IMR-90 (cell line): ENCODE measurements around the gene RPS6KL1. TPM values are rescaled to one million over a fixed set of nuclear protein-coding genes. Genes with fewer than 3 reads are reported as not detected.
A peak's percentile ranks its signal among the peaks of the same experiment; 100 is the strongest.

Experiments used
- ATAC-seq: fragments of 200-7000 bp; cut with Tn5 transposase; 2 replicates; pipeline ENCODE4 v1.9.1; 2020; ENCODE audit warnings: low read depth, mild to moderate bottlenecking, moderate library complexity
- BruUV-seq: library from RNA; stranded (reverse); fragments of 400-500 nt; replicated peaks from 2 replicates; lab custom pipeline; 2021; lab: Mats Ljungman, UMichigan
- CTCF ChIA-PET: fragments of 300-600 bp; formaldehyde crosslinking; extraction: SDS; loops from one replicate; lab custom pipeline; 2021; ENCODE audit warnings: antibody characterized with exemption; lab: Yijun Ruan, JAX
- POLR2A ChIA-PET: fragments of 300-600 bp; sonication (Branson Sonifier 250); formaldehyde crosslinking; loops from one replicate; lab custom pipeline; 2022; ENCODE audit warnings: antibody characterized with exemption; ENCODE audit not compliant: unreplicated experiment; lab: Charles Lee
- DNase-seq: peaks from one replicate; pipeline ENCODE4 v3.0.0; 2013
- H2AFZ ChIP-seq: replicated peaks from 2 replicates; pipeline ENCODE3; 2013; ENCODE audit warnings: low read length, mild to moderate bottlenecking; ENCODE audit not compliant: poor library complexity
- H2AK5ac ChIP-seq: 2 replicates; pipeline ENCODE4 v1.6.1; 2013; ENCODE audit warnings: low read depth, low read length, inconsistent platforms
- H2AK9ac ChIP-seq: replicated peaks from 2 replicates; pipeline ENCODE3; 2013; ENCODE audit warnings: mild to moderate bottlenecking, low read depth, low read length, moderate library complexity; ENCODE audit not compliant: poor library complexity
- H2BK120ac ChIP-seq: 2 replicates; pipeline ENCODE4 v1.6.1; 2013; ENCODE audit warnings: low read depth, low read length, inconsistent platforms
- H2BK15ac ChIP-seq: 3 replicates; pipeline ENCODE4 v1.6.1; 2013; ENCODE audit warnings: low read depth, low read length, inconsistent platforms
- H2BK20ac ChIP-seq: 2 replicates; pipeline ENCODE4 v1.6.1; 2013; ENCODE audit warnings: low read depth, mild to moderate bottlenecking, inconsistent platforms, low read length, moderate library complexity
- H2BK5ac ChIP-seq: 2 replicates; pipeline ENCODE4 v1.6.1; 2013; ENCODE audit warnings: mild to moderate bottlenecking, low read depth, low read length, inconsistent platforms; ENCODE audit not compliant: poor library complexity, severe bottlenecking
- H3K14ac ChIP-seq: replicated peaks from 2 replicates; pipeline ENCODE4 v1.6.1; 2013; ENCODE audit warnings: low read depth, low read length, inconsistent platforms
- H3K18ac ChIP-seq: 2 replicates; pipeline ENCODE4 v1.6.1; 2013; ENCODE audit warnings: low read depth, low read length, control low read depth
- H3K23ac ChIP-seq: 2 replicates; pipeline ENCODE4 v1.6.1; 2013; ENCODE audit warnings: low read depth, low read length, inconsistent platforms
- H3K27ac ChIP-seq: 2 replicates; pipeline ENCODE4 v1.5.1; 2013; ENCODE audit warnings: mild to moderate bottlenecking, control low read depth, low read length; ENCODE audit not compliant: insufficient read depth
- H3K27me3 ChIP-seq: 2 replicates; pipeline ENCODE4 v1.6.1; 2013; ENCODE audit warnings: low read length; ENCODE audit not compliant: control insufficient read depth, insufficient read depth
- H3K36me3 ChIP-seq: 2 replicates; pipeline ENCODE4 v1.6.1; 2013; ENCODE audit warnings: low read length, mixed read lengths; ENCODE audit not compliant: control insufficient read depth, insufficient read depth
- H3K4ac ChIP-seq: 2 replicates; pipeline ENCODE4 v1.6.1; 2013; ENCODE audit warnings: low read depth, low read length, inconsistent platforms
- H3K4me1 ChIP-seq: 2 replicates; pipeline ENCODE4 v1.6.1; 2013; ENCODE audit warnings: low read length, mixed read lengths; ENCODE audit not compliant: control insufficient read depth, insufficient read depth
- H3K4me2 ChIP-seq: 2 replicates; pipeline ENCODE4 v1.6.1; 2013; ENCODE audit warnings: low read depth, mild to moderate bottlenecking, control low read depth, low read length, moderate library complexity
- H3K4me3 ChIP-seq: 2 replicates; pipeline ENCODE4 v1.5.1; 2013; ENCODE audit warnings: low read depth, mild to moderate bottlenecking, control low read depth, low read length, moderate library complexity; ENCODE audit not compliant: insufficient read depth
- H3K56ac ChIP-seq: 2 replicates; pipeline ENCODE4 v1.6.1; 2013; ENCODE audit warnings: low read length, inconsistent platforms; ENCODE audit not compliant: insufficient read depth; ENCODE audit errors: extremely low read depth
- H3K79me1 ChIP-seq, 2 experiments: 2 replicates each; pipeline ENCODE4 v1.6.1; 2013; ENCODE audit warnings: low read length in 2 of 2, inconsistent platforms in 1 of 2, low read depth in 1 of 2
- H3K9ac ChIP-seq: 2 replicates; pipeline ENCODE4 v1.6.1; 2013; ENCODE audit warnings: low read depth, low read length, control low read depth
- H3K9me1 ChIP-seq: 2 replicates; pipeline ENCODE4 v1.6.1; 2013; ENCODE audit warnings: low read length, inconsistent platforms; ENCODE audit not compliant: insufficient read depth
- H3K9me3 ChIP-seq: 2 replicates; pipeline ENCODE4 v1.6.1; 2013; ENCODE audit warnings: low read length; ENCODE audit not compliant: control insufficient read depth, insufficient read depth
- H4K20me1 ChIP-seq: 2 replicates; pipeline ENCODE4 v1.6.1; 2013; ENCODE audit warnings: low read length, inconsistent platforms; ENCODE audit not compliant: insufficient read depth
- H4K5ac ChIP-seq: 2 replicates; pipeline ENCODE4 v1.6.1; 2013; ENCODE audit warnings: mild to moderate bottlenecking, low read depth, low read length, control low read depth
- H4K8ac ChIP-seq, 2 experiments: 2 replicates each; pipeline ENCODE4 v1.6.1; 2013; ENCODE audit warnings: low read depth in 2 of 2, low read length in 2 of 2, control low read depth in 1 of 2, inconsistent platforms in 1 of 2
- H4K91ac ChIP-seq: 2 replicates; pipeline ENCODE4 v1.6.1; 2013; ENCODE audit warnings: low read depth, low read length, inconsistent platforms; ENCODE audit not compliant: insufficient read depth
- BHLHE40 ChIP-seq: fragments of 150-350 bp; IDR thresholded peaks from 2 replicates; pipeline ENCODE4 v1.6.1; 2016; ENCODE audit warnings: mild to moderate bottlenecking, low read depth, low read length
- CEBPB ChIP-seq: IDR thresholded peaks from 2 replicates; pipeline ENCODE4 v1.6.1; 2012; ENCODE audit warnings: low read depth, low read length, improper control_type of control experiment
- CHD1 ChIP-seq: IDR thresholded peaks from 2 replicates; pipeline ENCODE4 v1.6.1; 2012; ENCODE audit warnings: low read depth, low read length, improper control_type of control experiment
- CTCF ChIP-seq: conservative IDR thresholded peaks from 2 replicates; pipeline ENCODE4 v1.5.1; 2012; ENCODE audit warnings: mild to moderate bottlenecking, low read depth, low read length, improper control_type of control experiment
- MAFK ChIP-seq: IDR thresholded peaks from 2 replicates; pipeline ENCODE4 v1.6.1; 2012; ENCODE audit warnings: low read depth, low read length, improper control_type of control experiment
- MAZ ChIP-seq: IDR thresholded peaks from 2 replicates; pipeline ENCODE4 v1.6.1; 2012; ENCODE audit warnings: low read depth, mild to moderate bottlenecking, low read length, improper control_type of control experiment, moderate library complexity, borderline replicate concordance
- MXI1 ChIP-seq: IDR thresholded peaks from 2 replicates; pipeline ENCODE4 v1.6.1; 2012; ENCODE audit warnings: low read depth, mild to moderate bottlenecking, low read length, moderate library complexity, borderline replicate concordance
- NFE2L2 ChIP-seq: fragments of 150-350 bp; IDR thresholded peaks from 2 replicates; pipeline ENCODE4 v1.6.1; 2016; ENCODE audit warnings: low read depth, mild to moderate bottlenecking, low read length
- POLR2A ChIP-seq: IDR thresholded peaks from 2 replicates; pipeline ENCODE4 v1.6.1; 2012; ENCODE audit warnings: mild to moderate bottlenecking, low read depth, low read length
- RAD21 ChIP-seq: IDR thresholded peaks from 2 replicates; pipeline ENCODE4 v1.6.1; 2012; ENCODE audit warnings: low read length, improper control_type of control experiment
- RCOR1 ChIP-seq: IDR thresholded peaks from 2 replicates; pipeline ENCODE4 v1.6.1; 2012; ENCODE audit warnings: mild to moderate bottlenecking, low read length, improper control_type of control experiment; ENCODE audit not compliant: insufficient replicate concordance
- RFX5 ChIP-seq: IDR thresholded peaks from 2 replicates; pipeline ENCODE4 v1.8.0; 2012; ENCODE audit warnings: low read depth, mild to moderate bottlenecking, low read length, moderate library complexity
- SMC3 ChIP-seq: fragments of 150-350 bp; IDR thresholded peaks from 2 replicates; pipeline ENCODE4 v1.6.1; 2016; ENCODE audit warnings: low read depth, mild to moderate bottlenecking, antibody characterized with exemption, low read length, moderate library complexity
- USF2 ChIP-seq: fragments of 150-350 bp; IDR thresholded peaks from 2 replicates; pipeline ENCODE4 v1.6.1; 2017; ENCODE audit warnings: mild to moderate bottlenecking, antibody characterized with exemption, low read length, low read depth
- WGBS, 2 experiments: methylation state at CpG; one replicate each; pipeline versions ENCODE4 v1.1.5 to v1.1.7; 2013; ENCODE audit warnings: missing lambda C conversion rate in 2 of 2; ENCODE audit not compliant: insufficient read length in 1 of 2; ENCODE audit errors: extremely low coverage in 2 of 2; 5-methylcytosine and 5-hydroxymethylcytosine counted together
- dilution Hi-C: fragments of 300-500 bp; cut with HindIII; formaldehyde crosslinking; loops from one replicate; pipeline ENCODE4 v1.14.3; 2018; ENCODE audit warnings: low sequenced_read_pairs; ENCODE audit not compliant: unreplicated experiment
- in situ Hi-C: fragments of 300-500 bp; cut with MboI; formaldehyde crosslinking; loops from 3 replicates; pipeline ENCODE4 v1.14.3; 2019; ENCODE audit warnings: low sequenced_read_pairs, inconsistent platforms, mixed read lengths
- intact Hi-C: fragments of 100-400 bp; cut with micrococcal nuclease; formaldehyde crosslinking; loops from 2 replicates; pipeline ENCODE4 v1.10.0; 2022
- polyA plus RNA-seq, 3 experiments: library from polyadenylated mRNA; depleted of rRNA; stranded (reverse); fragments of >200 nt; gene quantifications; 2 replicates each; pipeline ENCODE4 v1.2.3, GENCODE V29; 2012; ENCODE audit warnings: low replicate concordance in 1 of 3
- total RNA-seq: library from RNA; depleted of rRNA; stranded (reverse); fragments of >200 nt; gene quantifications from 2 replicates; pipeline ENCODE4 v1.2.3, GENCODE V29; 2012
- TF ChIP-seq, protein P1 (sequence below): fragments of 150-350 bp; IDR thresholded peaks from 2 replicates; pipeline ENCODE4 v1.6.1; 2016; ENCODE audit warnings: low read depth, mild to moderate bottlenecking, low read length, moderate library complexity, borderline replicate concordance

RPS6KL1 gene
- total and polyA plus RNA-seq, 2 of the 4 experiments (the other 2 are of a cell fraction), result 0.72 to 1.7 TPM

GRCh38 chr14:74902941-74903705, 19.9 kb downstream of the RPS6KL1 start:
- dilution Hi-C loops (no loop called here), intact Hi-C loops (no loop called here), in situ Hi-C loops (loop anchor here (5.0 kb wide), 1 partner anchor 41 kb away; no protein-coding TSS in a partner anchor)
- Histone ChIP-seq H3K79me1 (peaks cover 0 to 6% of the 10 kb centered on the region in 2 experiments; a peak in 3 of 4 replicates), H2AK5ac (no peak overlapping the region), H4K91ac (no peak overlapping the region), H3K9me3 (no peaks in the 10 kb centered on the region), H3K9ac (no peak overlapping the region), H3K23ac (no peak overlapping the region), H3K27ac (no peak overlapping the region), H4K20me1 (peaks cover 8% of the 10 kb centered on the region), H2BK20ac (no peak overlapping the region), H3K9me1 (peaks cover 3% of the 10 kb centered on the region; the same call in 1 of the 2 replicates), H4K5ac (no peak overlapping the region), H3K4ac (no peak overlapping the region), H3K18ac (no peak overlapping the region), H2BK120ac (no peak overlapping the region), H3K14ac (no peak overlapping the region), H3K4me3 (no peak overlapping the region), H2AFZ (no peak overlapping the region), H2AK9ac (no peak overlapping the region), H3K36me3 (peaks cover 51% of the 10 kb centered on the region), H3K4me1 (no peaks in the 10 kb centered on the region; the same call in 1 of the 2 replicates), H4K8ac (no peak overlapping the region), H2BK5ac (no peak overlapping the region), H3K56ac (no peak overlapping the region), H3K4me2 (no peak overlapping the region), H3K27me3 (no peaks in the 10 kb centered on the region), H2BK15ac (no peak overlapping the region)
- DNase-seq (no peak), ATAC-seq (no peak)
- WGBS, 2 experiments, result 80% methylated on average over 2 of the region's 10 CpGs; no CpG with 5 or more reads in 1 of the 2 experiments
- ChIA-PET POLR2A (no interaction called here), CTCF (no interaction called here)
- BruUV-seq, result TSS peak; percentile 91
- TF ChIP-seq MAZ (no peak), CTCF (no peak), POLR2A (no peak), SMC3 (no peak), USF2 (no peak), NFE2L2 (no peak), CHD1 (no peak), RFX5 (no peak), BHLHE40 (no peak), CEBPB (no peak), MXI1 (no peak), MAFK (no peak), RAD21 (no peak), RCOR1 (no peak)
- TF ChIP-seq, protein P1, sequence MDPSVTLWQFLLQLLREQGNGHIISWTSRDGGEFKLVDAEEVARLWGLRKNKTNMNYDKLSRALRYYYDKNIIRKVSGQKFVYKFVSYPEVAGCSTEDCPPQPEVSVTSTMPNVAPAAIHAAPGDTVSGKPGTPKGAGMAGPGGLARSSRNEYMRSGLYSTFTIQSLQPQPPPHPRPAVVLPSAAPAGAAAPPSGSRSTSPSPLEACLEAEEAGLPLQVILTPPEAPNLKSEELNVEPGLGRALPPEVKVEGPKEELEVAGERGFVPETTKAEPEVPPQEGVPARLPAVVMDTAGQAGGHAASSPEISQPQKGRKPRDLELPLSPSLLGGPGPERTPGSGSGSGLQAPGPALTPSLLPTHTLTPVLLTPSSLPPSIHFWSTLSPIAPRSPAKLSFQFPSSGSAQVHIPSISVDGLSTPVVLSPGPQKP, result no peak
